HEK293 (cell line): ENCODE results near the gene RSPH9.

Source experiments
- CTCF ChIA-PET: fragments of 350-600 bp; formaldehyde crosslinking; extraction: SDS; loops from one replicate; lab custom pipeline; 2021; ENCODE audit warnings: antibody characterized with exemption; lab: Yijun Ruan, JAX
- POLR2A ChIA-PET: fragments of 300-600 bp; formaldehyde crosslinking; extraction: SDS; loops from one replicate; lab custom pipeline; 2020; ENCODE audit warnings: antibody characterized with exemption, inconsistent platforms; lab: Yijun Ruan, JAX
- H3K27ac ChIP-seq: fragments of 200-500 bp; sonication (Bioruptor generic); 2 replicates; pipeline ENCODE4 v1.5.1; 2014; ENCODE audit warnings: low read depth, low read length, control low read depth, inconsistent platforms; ENCODE audit errors: extremely low read depth
- H3K36me3 ChIP-seq, 2 experiments: fragments of 200-500 bp in 1 of 2; sonication (Bioruptor generic) in 1 of 2; 1 replicate in 1 of 2; 2 replicates in 1 of 2; pipeline ENCODE4 v1.5.1; 2014 to 2017; ENCODE audit warnings: inconsistent platforms in 2 of 2, low read length in 2 of 2; ENCODE audit not compliant: control insufficient read depth in 2 of 2, insufficient read depth in 1 of 2
- H3K4me1 ChIP-seq: fragments of 200-500 bp; sonication (Bioruptor generic); 2 replicates; pipeline ENCODE4 v1.5.1; 2014; ENCODE audit warnings: mild to moderate bottlenecking, low read length, inconsistent platforms; ENCODE audit not compliant: control insufficient read depth, insufficient read depth
- H3K4me3 ChIP-seq: 2 replicates; pipeline ENCODE4 v1.5.1; 2011; ENCODE audit warnings: low read depth, mild to moderate bottlenecking, control low read depth, low read length, moderate library complexity
- H3K9me3 ChIP-seq: fragments of 200-500 bp; sonication (Bioruptor generic); 2 replicates; pipeline ENCODE4 v1.5.1; 2014; ENCODE audit warnings: low read depth, low read length, inconsistent platforms; ENCODE audit not compliant: control insufficient read depth, insufficient read depth
- CTCF ChIP-seq: fragments of 450-650 bp; formaldehyde crosslinking; IDR thresholded peaks from 2 replicates; pipeline ENCODE4 v1.5.1; 2016; ENCODE audit warnings: missing biosample characterization, missing genetic modification characterization
- HIC1 ChIP-seq: fragments of 450-650 bp; formaldehyde crosslinking; IDR thresholded peaks from 2 replicates; pipeline ENCODE4 v1.5.1; 2016; ENCODE audit warnings: missing biosample characterization, missing genetic modification characterization
- PRDM10 ChIP-seq: fragments of 450-650 bp; formaldehyde crosslinking; IDR thresholded peaks from 2 replicates; pipeline ENCODE4 v1.5.1; 2016; ENCODE audit warnings: missing biosample characterization, missing genetic modification characterization
- PRDM6 ChIP-seq: fragments of 450-650 bp; formaldehyde crosslinking; IDR thresholded peaks from 2 replicates; pipeline ENCODE4 v1.5.1; 2017; ENCODE audit warnings: missing biosample characterization, missing genetic modification characterization
- REPIN1 ChIP-seq: fragments of 450-650 bp; formaldehyde crosslinking; IDR thresholded peaks from 2 replicates; pipeline ENCODE4 v1.5.1; 2017; ENCODE audit warnings: missing biosample characterization, missing genetic modification characterization, low read depth
- TCF7L2 ChIP-seq: IDR thresholded peaks from 2 replicates; pipeline ENCODE4 v1.6.1; 2011; ENCODE audit warnings: low read depth, mild to moderate bottlenecking, inconsistent platforms, low read length, moderate library complexity, borderline replicate concordance
- ZBTB48 ChIP-seq: fragments of 450-650 bp; formaldehyde crosslinking; IDR thresholded peaks from 2 replicates; pipeline ENCODE4 v1.5.1; 2016; ENCODE audit warnings: missing biosample characterization, missing genetic modification characterization
- ZFP69B ChIP-seq: fragments of 450-650 bp; formaldehyde crosslinking; IDR thresholded peaks from 2 replicates; pipeline ENCODE4 v1.5.1; 2016; ENCODE audit warnings: missing biosample characterization, missing genetic modification characterization
- ZNF10 ChIP-seq: fragments of 450-650 bp; formaldehyde crosslinking; IDR thresholded peaks from 2 replicates; pipeline ENCODE4 v1.5.1; 2017; ENCODE audit warnings: missing biosample characterization, missing genetic modification characterization
- ZNF157 ChIP-seq: fragments of 450-650 bp; formaldehyde crosslinking; IDR thresholded peaks from 2 replicates; pipeline ENCODE4 v1.5.1; 2016; ENCODE audit warnings: missing biosample characterization, missing genetic modification characterization
- ZNF26 ChIP-seq: fragments of 450-650 bp; formaldehyde crosslinking; IDR thresholded peaks from 2 replicates; pipeline ENCODE4 v1.5.1; 2016; ENCODE audit warnings: missing biosample characterization, missing genetic modification characterization
- ZNF302 ChIP-seq: fragments of 450-650 bp; formaldehyde crosslinking; IDR thresholded peaks from 2 replicates; pipeline ENCODE4 v1.5.1; 2016; ENCODE audit warnings: missing biosample characterization, missing genetic modification characterization, low read depth
- ZNF544 ChIP-seq: fragments of 450-650 bp; formaldehyde crosslinking; IDR thresholded peaks from 2 replicates; pipeline ENCODE4 v1.5.0; 2017; ENCODE audit warnings: missing biosample characterization, missing genetic modification characterization
- ZNF600 ChIP-seq: fragments of 450-650 bp; formaldehyde crosslinking; IDR thresholded peaks from 2 replicates; pipeline ENCODE4 v1.5.1; 2016; ENCODE audit warnings: missing biosample characterization, missing genetic modification characterization
- ZNF623 ChIP-seq: fragments of 450-650 bp; formaldehyde crosslinking; IDR thresholded peaks from 2 replicates; pipeline ENCODE4 v1.5.1; 2016; ENCODE audit warnings: missing biosample characterization, missing genetic modification characterization
- ZNF654 ChIP-seq: fragments of 450-650 bp; formaldehyde crosslinking; IDR thresholded peaks from 2 replicates; pipeline ENCODE4 v1.5.1; 2016; ENCODE audit warnings: low read depth, missing biosample characterization, missing genetic modification characterization
- ZNF843 ChIP-seq: fragments of 450-650 bp; formaldehyde crosslinking; IDR thresholded peaks from 2 replicates; pipeline ENCODE4 v1.5.1; 2016; ENCODE audit warnings: missing biosample characterization, missing genetic modification characterization

RSPH9 gene

GRCh38 chr6:43610431-43610830, 34.4 kb upstream of the RSPH9 start:
- Histone ChIP-seq H3K4me3 (no peak overlapping the region), H3K36me3 (peaks cover 61 to 77% of the 10 kb centered on the region in 2 experiments), H3K9me3 (no peaks in the 10 kb centered on the region), H3K27ac (no peak overlapping the region), H3K4me1 (no peaks in the 10 kb centered on the region)
- TF ChIP-seq ZNF623 (tag by site-specific recombination) = no peak
- TF ChIP-seq ZNF654 (tag by site-specific recombination) = no peak
- no peak for TF ChIP-seq REPIN1 (tag by site-specific recombination)
- TF ChIP-seq TCF7L2 = no peak
- no peak for TF ChIP-seq ZNF26 (tag by site-specific recombination)
- TF ChIP-seq ZNF157 = no peak
- no peak for TF ChIP-seq PRDM10 (tag by site-specific recombination)
- TF ChIP-seq ZNF302 (tag by site-specific recombination) = no peak
- TF ChIP-seq CTCF (tag by site-specific recombination) = no peak
- no peak for TF ChIP-seq ZNF843 (tag by site-specific recombination)
- CTCF ChIA-PET = interaction anchor here (0.6 to 6.1 kb wide), 10 partner anchors 8 to 470 kb away, joined by 3 to 63 read pairs (median 5); no protein-coding TSS in a partner anchor
- POLR2A ChIA-PET = interaction anchor here (0.8 to 1.4 kb wide), 4 partner anchors 8 to 34 kb away, joined by 3 to 9 read pairs (median 4); partner anchors contain the start of gene GTPBP2

- peak overlapping the region; percentile 17; the same call in 1 of the 2 replicates for H3K27ac ChIP-seq
- POLR2A ChIA-PET = interaction anchor here (0.7 to 1.2 kb wide), 3 partner anchors 9 to 16 kb away, joined by 3 to 9 read pairs (median 4); partner anchors contain the start of gene GTPBP2
- H3K9me3 ChIP-seq = no peaks in the 10 kb centered on the region
- TF ChIP-seq PRDM6 (tag by site-specific recombination) (no peak), ZNF10 (tag by site-specific recombination) (no peak), ZNF544 (tag by site-specific recombination) (no peak), ZBTB48 (tag by site-specific recombination) (no peak), ZNF600 (0 out of 2 replicates have a peak, but pooled peaks have one; percentile 28), HIC1 (tag by site-specific recombination) (no peak), ZFP69B (tag by site-specific recombination) (no peak)
- TF ChIP-seq, all 188 proteins: peak for 1
- CTCF ChIA-PET = interaction anchor here (0.6 to 1.3 kb wide), 4 partner anchors 12 to 159 kb away, joined by 3 read pairs; no protein-coding TSS in a partner anchor
- Histone ChIP-seq H3K36me3 (peaks cover 48 to 61% of the 10 kb centered on the region in 2 experiments), H3K4me3 (no peak overlapping the region), H3K4me1 (no peaks in the 10 kb centered on the region)
Measured at GRCh38 chr6:43613721-43614395, 31.0 kb upstream of the RSPH9 start.
